OCI-LY3 (cell line): Measurements from ENCODE around the gene ANKS1A.

Experiments
- EZH2phosphoT487 ChIP-seq: fragments of 200-600 bp; shearing (Covaris generic); IDR thresholded peaks from 2 replicates; pipeline ENCODE4 v1.6.1; 2018; ENCODE audit warnings: antibody characterized with exemption, mixed run types, low read depth
- TF ChIP-seq, protein P1 (sequence below): fragments of 200-600, 300-600 bp; sonication (generic); IDR thresholded peaks from 2 replicates; pipeline ENCODE4 v1.5.1; 2014; ENCODE audit warnings: antibody characterized with exemption, low read length, low read depth

DNA sequence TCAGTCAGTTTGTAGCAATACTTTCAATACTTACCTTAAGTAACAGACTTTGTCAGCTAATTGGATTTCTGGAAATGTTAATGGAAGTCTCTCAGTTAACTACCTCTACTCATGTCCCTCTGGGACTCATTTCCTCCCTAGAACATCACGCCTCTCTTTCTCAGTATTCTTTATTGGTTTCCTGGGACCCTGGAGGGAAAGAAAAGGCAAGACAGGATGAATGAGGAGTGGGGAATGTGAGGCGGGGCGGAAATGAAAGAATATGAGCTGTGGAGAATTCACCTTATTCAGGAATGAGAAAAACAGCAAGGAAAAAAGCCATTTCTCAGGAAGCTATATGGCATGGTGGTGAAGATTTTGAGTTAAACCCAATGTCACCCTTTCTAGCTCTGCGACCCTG, 62.7 kb downstream of the ANKS1A start:
- TF ChIP-seq, protein P1, sequence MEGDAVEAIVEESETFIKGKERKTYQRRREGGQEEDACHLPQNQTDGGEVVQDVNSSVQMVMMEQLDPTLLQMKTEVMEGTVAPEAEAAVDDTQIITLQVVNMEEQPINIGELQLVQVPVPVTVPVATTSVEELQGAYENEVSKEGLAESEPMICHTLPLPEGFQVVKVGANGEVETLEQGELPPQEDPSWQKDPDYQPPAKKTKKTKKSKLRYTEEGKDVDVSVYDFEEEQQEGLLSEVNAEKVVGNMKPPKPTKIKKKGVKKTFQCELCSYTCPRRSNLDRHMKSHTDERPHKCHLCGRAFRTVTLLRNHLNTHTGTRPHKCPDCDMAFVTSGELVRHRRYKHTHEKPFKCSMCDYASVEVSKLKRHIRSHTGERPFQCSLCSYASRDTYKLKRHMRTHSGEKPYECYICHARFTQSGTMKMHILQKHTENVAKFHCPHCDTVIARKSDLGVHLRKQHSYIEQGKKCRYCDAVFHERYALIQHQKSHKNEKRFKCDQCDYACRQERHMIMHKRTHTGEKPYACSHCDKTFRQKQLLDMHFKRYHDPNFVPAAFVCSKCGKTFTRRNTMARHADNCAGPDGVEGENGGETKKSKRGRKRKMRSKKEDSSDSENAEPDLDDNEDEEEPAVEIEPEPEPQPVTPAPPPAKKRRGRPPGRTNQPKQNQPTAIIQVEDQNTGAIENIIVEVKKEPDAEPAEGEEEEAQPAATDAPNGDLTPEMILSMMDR = no peak
- no peak for TF ChIP-seq EZH2phosphoT487
